SK-N-SH (cell line): Measurements from ENCODE around the gene STRN3. TPM values are rescaled to one million over a fixed set of nuclear protein-coding genes. Genes with fewer than 3 reads are reported as not detected.

ENCODE experiments used
- CTCF ChIA-PET: fragments of 300-600, 350-600 bp; formaldehyde crosslinking; extraction: SDS; loops from one replicate; lab custom pipeline; 2021; lab: Yijun Ruan, JAX
- POLR2A ChIA-PET: fragments of 350-600 bp; sonication (Branson Sonifier 250); formaldehyde crosslinking; extraction: SDS; loops from one replicate; lab custom pipeline; 2020; ENCODE audit warnings: antibody characterized with exemption, inconsistent platforms; lab: Yijun Ruan, JAX
- DNase-seq: peaks from one replicate; pipeline ENCODE4 v3.0.0; 2012
- H2AFZ ChIP-seq: fragments of 200-600 bp; sonication (generic); 2 replicates; pipeline ENCODE4 v1.8.1; 2016; ENCODE audit warnings: antibody characterized with exemption, mild to moderate bottlenecking, low read depth
- H3F3A ChIP-seq: fragments of 200-600 bp; sonication (generic); replicated peaks from 2 replicates; pipeline ENCODE3; 2016; ENCODE audit warnings: antibody characterized with exemption, mild to moderate bottlenecking; ENCODE audit not compliant: insufficient read depth
- H3K27ac ChIP-seq, 2 experiments: fragments of 200-500 bp in 1 of 2; fragments of 200-600 bp in 1 of 2; sonication (Bioruptor generic) in 1 of 2; sonication (generic), shearing (Covaris generic) in 1 of 2; 2 replicates each; pipeline versions ENCODE4 v1.5.1 to v1.6.1; 2014 to 2016; ENCODE audit warnings: low read depth in 2 of 2, inconsistent platforms in 1 of 2, low read length in 1 of 2, mild to moderate bottlenecking in 1 of 2, mixed read lengths in 1 of 2
- H3K27me3 ChIP-seq: fragments of 200-600 bp; sonication (generic), shearing (Covaris generic); 2 replicates; pipeline ENCODE4 v1.6.1; 2016; ENCODE audit warnings: mixed run types; ENCODE audit not compliant: insufficient read depth
- H3K36me3 ChIP-seq, 2 experiments: fragments of 200-500 bp in 1 of 2; fragments of 200-600 bp in 1 of 2; sonication (Bioruptor generic) in 1 of 2; sonication (generic) in 1 of 2; replicated peaks in 1 of 2; 2 replicates each; pipeline versions ENCODE3 to v1.5.1; 2014 to 2016; ENCODE audit warnings: low read length in 1 of 2, mild to moderate bottlenecking in 1 of 2; ENCODE audit not compliant: insufficient read depth in 2 of 2, control insufficient read depth in 1 of 2
- H3K4me1 ChIP-seq, 2 experiments: fragments of 200-500 bp in 1 of 2; fragments of 200-600 bp in 1 of 2; sonication (Bioruptor generic) in 1 of 2; sonication (generic), shearing (Covaris generic) in 1 of 2; 2 replicates each; pipeline versions ENCODE4 v1.5.1 to v1.6.1; 2014 to 2016; ENCODE audit warnings: low read depth in 1 of 2, low read length in 1 of 2, mixed run types in 1 of 2; ENCODE audit not compliant: insufficient read depth in 2 of 2, control insufficient read depth in 1 of 2
- H3K4me2 ChIP-seq: fragments of 200-600 bp; sonication (generic), shearing (Covaris generic); 2 replicates; pipeline ENCODE4 v1.6.1; 2017; ENCODE audit warnings: mixed run types
- H3K4me3 ChIP-seq, 2 experiments: fragments of 200-500 bp in 1 of 2; fragments of 200-600 bp in 1 of 2; sonication (Bioruptor generic) in 1 of 2; sonication (generic), shearing (Covaris generic) in 1 of 2; 2 replicates each; pipeline versions ENCODE4 v1.5.1 to v1.8.1; 2014 to 2016; ENCODE audit warnings: low read depth in 2 of 2, inconsistent platforms in 1 of 2, low read length in 1 of 2, mild to moderate bottlenecking in 1 of 2, mixed read lengths in 1 of 2, moderate library complexity in 1 of 2
- H3K79me2 ChIP-seq: fragments of 200-600 bp; sonication (generic); 2 replicates; pipeline ENCODE4 v1.8.1; 2017; ENCODE audit warnings: mild to moderate bottlenecking; ENCODE audit not compliant: insufficient read depth
- H3K9ac ChIP-seq: fragments of 200-600 bp; sonication (generic); 2 replicates; pipeline ENCODE4 v1.6.1; 2017; ENCODE audit warnings: mixed run types
- H3K9me2 ChIP-seq: fragments of 200-600 bp; sonication (generic); 2 replicates; pipeline ENCODE4 v1.6.1; 2017; ENCODE audit warnings: mixed run types
- H3K9me3 ChIP-seq: fragments of 200-600 bp; sonication (generic); 2 replicates; pipeline ENCODE4 v1.6.1; 2017; ENCODE audit warnings: mixed run types, mild to moderate bottlenecking, moderate library complexity
- H4K20me1 ChIP-seq: fragments of 200-600 bp; sonication (generic); 2 replicates; pipeline ENCODE4 v1.6.1; 2017; ENCODE audit warnings: mild to moderate bottlenecking, mixed run types; ENCODE audit not compliant: insufficient read depth
- ELF1 ChIP-seq: IDR thresholded peaks from 2 replicates; pipeline ENCODE4 v1.4.0; 2012
- EZH2phosphoT487 ChIP-seq: fragments of 200-600 bp; sonication (generic); IDR thresholded peaks from 2 replicates; pipeline ENCODE4 v1.6.1; 2017; ENCODE audit warnings: low read depth, mixed run types, mild to moderate bottlenecking, antibody characterized with exemption, moderate library complexity, borderline replicate concordance
- FOSL2 ChIP-seq: IDR thresholded peaks from 2 replicates; pipeline ENCODE4 v1.4.0; 2012; ENCODE audit warnings: low read depth, mild to moderate bottlenecking, moderate library complexity, borderline replicate concordance
- FOXJ3 ChIP-seq: sonication (generic); formaldehyde crosslinking; IDR thresholded peaks from 2 replicates; pipeline ENCODE4 v1.5.1; 2020; ENCODE audit warnings: mild to moderate bottlenecking, missing genetic modification reagents
- FOXM1 ChIP-seq: IDR thresholded peaks from 2 replicates; pipeline ENCODE4 v1.4.0; 2012; ENCODE audit warnings: low read depth, mild to moderate bottlenecking
- MXI1 ChIP-seq: IDR thresholded peaks from 2 replicates; pipeline ENCODE4 v1.6.1; 2012; ENCODE audit warnings: mild to moderate bottlenecking, low read depth, low read length, improper control_type of control experiment
- NFIC ChIP-seq: IDR thresholded peaks from 2 replicates; pipeline ENCODE4 v1.4.0; 2012; ENCODE audit warnings: borderline replicate concordance
- NRF1 ChIP-seq: IDR thresholded peaks from 2 replicates; pipeline ENCODE4 v1.6.1; 2012; ENCODE audit warnings: low read depth, mild to moderate bottlenecking, low read length
- POLR2AphosphoS5 ChIP-seq: IDR thresholded peaks from 2 replicates; pipeline ENCODE4 v1.6.1; 2012; ENCODE audit warnings: low read depth, low read length
- RAD21 ChIP-seq: IDR thresholded peaks from 2 replicates; pipeline ENCODE4 v1.6.1; 2012; ENCODE audit warnings: mild to moderate bottlenecking, low read length
- REST ChIP-seq: IDR thresholded peaks from 2 replicates; pipeline ENCODE4 v1.6.1; 2012; ENCODE audit warnings: mild to moderate bottlenecking, low read depth, low read length, moderate library complexity
- RFX5 ChIP-seq: IDR thresholded peaks from 2 replicates; pipeline ENCODE4 v1.6.1; 2012; ENCODE audit warnings: mild to moderate bottlenecking, improper control_type of control experiment, low read length
- RXRA ChIP-seq: IDR thresholded peaks from 2 replicates; pipeline ENCODE4 v1.4.0; 2012; ENCODE audit warnings: low read depth, mild to moderate bottlenecking, borderline replicate concordance
- SIN3A ChIP-seq: IDR thresholded peaks from 2 replicates; pipeline ENCODE4 v1.6.1; 2012; ENCODE audit warnings: low read depth, mild to moderate bottlenecking, low read length, moderate library complexity, borderline replicate concordance
- TAF1 ChIP-seq: IDR thresholded peaks from 2 replicates; pipeline ENCODE4 v1.6.1; 2012; ENCODE audit warnings: low read depth, mild to moderate bottlenecking, low read length, moderate library complexity, borderline replicate concordance
- TCF12 ChIP-seq: IDR thresholded peaks from 2 replicates; pipeline ENCODE4 v1.4.0; 2012
- TEAD4 ChIP-seq: IDR thresholded peaks from 2 replicates; pipeline ENCODE4 v1.4.0; 2012; ENCODE audit warnings: mild to moderate bottlenecking, borderline replicate concordance; ENCODE audit not compliant: insufficient read depth
- USF2 ChIP-seq: fragments of 150-350 bp; IDR thresholded peaks from 2 replicates; pipeline ENCODE4 v1.6.1; 2017; ENCODE audit warnings: antibody characterized with exemption, low read length, low read depth, borderline replicate concordance
- YY1 ChIP-seq: IDR thresholded peaks from 2 replicates; pipeline ENCODE4 v1.4.0; 2012; ENCODE audit warnings: low read depth, mild to moderate bottlenecking
- ZBTB33 ChIP-seq: IDR thresholded peaks from 2 replicates; pipeline ENCODE4 v1.4.0; 2012; ENCODE audit warnings: low read depth, borderline replicate concordance
- WGBS: methylation state at CpG from one replicate; pipeline ENCODE4 v1.1.6; 2017; ENCODE audit warnings: low lambda C conversion rate; 5-methylcytosine and 5-hydroxymethylcytosine counted together
- polyA plus RNA-seq, 3 experiments: library from polyadenylated mRNA; depleted of rRNA; stranded (reverse); fragments of >200 nt; gene quantifications; 2 replicates each; pipeline ENCODE4 v1.2.3, GENCODE V29; 2012

The STRN3 gene
- polyA plus RNA-seq, 1 of the 3 experiments (the other 2 are of a cell fraction), result 7.2 TPM

- H3K27ac ChIP-seq, result no peak overlapping the region
- WGBS, result 83% methylated on average over 1 of the region's 1 CpG
- ChIA-PET CTCF (interaction anchor here (0.6 kb wide), 1 partner anchor 296 kb away, joined by 3 read pairs; no protein-coding TSS in a partner anchor), POLR2A (no interaction called here)
- no peak for DNase-seq
- H3K9me3 ChIP-seq, result no peaks in the 10 kb centered on the region
- TF ChIP-seq RFX5 (no peak), POLR2AphosphoS5 (no peak), RAD21 (no peak), FOXJ3 (CRISPR knock-in tag) (no peak), NFIC (no peak), RXRA (no peak), REST (no peak), NRF1 (no peak), ELF1 (no peak)
- peaks cover 0 to 10% of the 10 kb centered on the region in 2 experiments; a peak in 1 of 4 replicates for H3K4me1 ChIP-seq
- no peak overlapping the region for H3K4me2 ChIP-seq
- no peak overlapping the region for H3K4me3 ChIP-seq
- H3K79me2 ChIP-seq, result no peaks in the 10 kb centered on the region
- no peak overlapping the region for H2AFZ ChIP-seq
- H3K9me2 ChIP-seq, result no peaks in the 10 kb centered on the region
- H3F3A ChIP-seq, result peaks cover 5% of the 10 kb centered on the region
- H3K9ac ChIP-seq, result no peak overlapping the region
- H3K36me3 ChIP-seq, result no peaks in the 10 kb centered on the region
- no peaks in the 10 kb centered on the region for H3K27me3 ChIP-seq
- no peaks in the 10 kb centered on the region for H4K20me1 ChIP-seq
Measured at GRCh38 chr14:31059152-31059924, 33.2 kb upstream of the STRN3 start.

GRCh38 chr14:31057701-31058364, 31.7 kb upstream of the STRN3 start:
- Histone ChIP-seq H3K27me3 (no peaks in the 10 kb centered on the region), H2AFZ (no peak overlapping the region), H3K4me2 (no peak overlapping the region), H3K9me3 (no peaks in the 10 kb centered on the region), H3K9me2 (no peaks in the 10 kb centered on the region), H3K4me3 (no peak overlapping the region), H4K20me1 (no peaks in the 10 kb centered on the region), H3K9ac (no peak overlapping the region), H3F3A (peaks cover 7% of the 10 kb centered on the region), H3K36me3 (no peaks in the 10 kb centered on the region), H3K27ac (no peak overlapping the region), H3K4me1 (peaks cover 0 to 10% of the 10 kb centered on the region in 2 experiments; a peak in 1 of 4 replicates), H3K79me2 (no peaks in the 10 kb centered on the region)
- POLR2A ChIA-PET, result no interaction called here
- CTCF ChIA-PET, result interaction anchor here (1.2 kb wide), 1 partner anchor 25 kb away, joined by 3 read pairs; no protein-coding TSS in a partner anchor
- DNase-seq, result no peak
- WGBS, result 87% methylated on average over 12 of the region's 12 CpGs
- TF ChIP-seq YY1 (no peak), TAF1 (no peak), FOSL2 (no peak), EZH2phosphoT487 (no peak), NRF1 (no peak), TCF12 (no peak), ZBTB33 (no peak), FOXJ3 (CRISPR knock-in tag) (no peak), MXI1 (no peak), POLR2AphosphoS5 (no peak), SIN3A (no peak), TEAD4 (no peak), USF2 (no peak), FOXM1 (no peak), ELF1 (no peak)
